ENCODE data around the gene LTBP1.

GRCh38 chr2:33064349-33064801 lies 117.6 kb downstream of the LTBP1 start:
- TF ChIP-seq CTCF (conservative IDR thresholded peaks at IDR 0.05; ENCODE audit: low read depth, low read length) = no peak
- TF ChIP-seq EZH2 (IDR thresholded peaks at IDR 0.05; ENCODE audit: borderline replicate concordance, low read depth, low read length, poor library complexity, severe bottlenecking) = no peak
